ENCODE data around the gene MRPL20.

DNA sequence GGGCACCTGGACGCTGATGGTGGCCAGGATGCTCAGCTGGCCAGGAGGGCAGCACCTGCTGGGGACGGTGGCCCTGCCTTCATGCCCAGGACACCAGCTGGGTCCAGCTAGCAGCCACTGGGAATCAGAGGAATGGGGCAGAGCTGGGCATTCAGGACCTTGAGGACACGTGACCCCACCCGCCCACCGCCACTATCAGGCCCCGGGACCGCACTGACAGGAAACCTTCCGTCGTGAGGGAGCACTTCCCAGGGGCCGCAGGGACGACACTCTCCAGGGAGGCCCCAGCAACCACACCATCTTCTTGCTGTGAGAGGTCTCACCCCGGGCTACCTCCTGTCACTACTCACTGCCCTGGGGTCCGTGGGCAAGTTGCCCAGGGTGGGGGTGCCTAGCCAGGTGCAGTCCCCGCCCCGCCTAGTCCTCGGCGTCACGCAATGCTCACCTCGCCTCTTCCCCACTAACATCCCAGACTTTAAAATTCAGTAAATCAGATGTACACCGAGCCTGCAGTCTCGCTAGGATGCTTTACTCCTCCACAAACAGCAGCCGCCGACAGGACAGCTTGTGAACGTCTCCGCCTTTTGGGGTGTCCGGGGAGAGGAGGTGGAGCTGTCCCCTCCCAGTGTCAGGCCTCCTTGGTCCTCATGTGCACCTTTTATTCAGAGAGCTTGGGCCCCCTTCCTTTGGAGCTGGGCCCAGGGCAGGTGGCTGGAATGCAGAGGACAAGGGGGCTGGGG, 33.3 kb upstream of the MRPL20 start:
- TF ChIP-seq, protein P1, sequence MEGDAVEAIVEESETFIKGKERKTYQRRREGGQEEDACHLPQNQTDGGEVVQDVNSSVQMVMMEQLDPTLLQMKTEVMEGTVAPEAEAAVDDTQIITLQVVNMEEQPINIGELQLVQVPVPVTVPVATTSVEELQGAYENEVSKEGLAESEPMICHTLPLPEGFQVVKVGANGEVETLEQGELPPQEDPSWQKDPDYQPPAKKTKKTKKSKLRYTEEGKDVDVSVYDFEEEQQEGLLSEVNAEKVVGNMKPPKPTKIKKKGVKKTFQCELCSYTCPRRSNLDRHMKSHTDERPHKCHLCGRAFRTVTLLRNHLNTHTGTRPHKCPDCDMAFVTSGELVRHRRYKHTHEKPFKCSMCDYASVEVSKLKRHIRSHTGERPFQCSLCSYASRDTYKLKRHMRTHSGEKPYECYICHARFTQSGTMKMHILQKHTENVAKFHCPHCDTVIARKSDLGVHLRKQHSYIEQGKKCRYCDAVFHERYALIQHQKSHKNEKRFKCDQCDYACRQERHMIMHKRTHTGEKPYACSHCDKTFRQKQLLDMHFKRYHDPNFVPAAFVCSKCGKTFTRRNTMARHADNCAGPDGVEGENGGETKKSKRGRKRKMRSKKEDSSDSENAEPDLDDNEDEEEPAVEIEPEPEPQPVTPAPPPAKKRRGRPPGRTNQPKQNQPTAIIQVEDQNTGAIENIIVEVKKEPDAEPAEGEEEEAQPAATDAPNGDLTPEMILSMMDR (IDR thresholded peaks at IDR 0.05) = no peak
- no peak for TF ChIP-seq TEAD4 (IDR thresholded peaks at IDR 0.05; ENCODE audit: borderline replicate concordance, insufficient read depth)
- no peak for TF ChIP-seq EZH2phosphoT487 (IDR thresholded peaks at IDR 0.05; ENCODE audit: borderline replicate concordance, low read depth)

All from SK-N-SH (cell line).